Fibroblast of the aortic adventitia (primary cell): ENCODE data around the gene RBP4. TPM values are rescaled to one million over a fixed set of nuclear protein-coding genes. Genes with fewer than 3 reads are reported as not detected.

Experiments used
- DNase-seq: peaks from one replicate; pipeline ENCODE4 v3.0.0-alpha.2; 2010; ENCODE audit warnings: low read depth
- H3K4me3 ChIP-seq: 2 replicates; pipeline ENCODE4 v1.5.1; 2011; ENCODE audit warnings: low read depth, mild to moderate bottlenecking, control low read depth, low read length, moderate library complexity
- total RNA-seq: library from RNA; depleted of rRNA; stranded (reverse); fragments of >200 nt; gene quantifications from 2 replicates; pipeline ENCODE4 v1.2.3, GENCODE V29; 2012; ENCODE audit warnings: low replicate concordance
- TF ChIP-seq, protein P1 (sequence below): IDR thresholded peaks from 2 replicates; pipeline ENCODE4 v1.5.1; 2011; ENCODE audit warnings: mild to moderate bottlenecking, low read length, control low read depth, inconsistent platforms; ENCODE audit not compliant: insufficient read depth

RBP4 gene
- total RNA-seq, 1 donor = 1.9 TPM

DNA sequence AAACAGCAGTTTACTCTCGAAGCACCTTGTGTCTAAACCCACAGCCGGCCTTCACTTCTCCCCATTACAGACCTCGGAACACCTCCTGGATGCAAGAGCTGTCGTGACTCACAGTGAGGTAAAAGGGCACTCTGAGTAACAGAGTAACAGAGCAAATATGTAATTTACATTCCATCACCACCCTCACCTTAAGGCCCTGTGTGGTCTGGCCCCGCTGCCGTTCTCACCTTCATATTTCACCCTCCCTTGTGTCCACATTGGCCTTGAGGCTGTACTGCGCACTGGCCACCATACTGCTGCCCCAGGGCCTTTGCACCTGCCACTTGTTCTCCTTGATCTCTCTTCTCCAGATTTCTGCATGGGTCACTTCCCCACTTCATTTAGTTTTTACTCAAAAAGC lies 21.9 kb downstream of the RBP4 start:
- TF ChIP-seq, protein P1, sequence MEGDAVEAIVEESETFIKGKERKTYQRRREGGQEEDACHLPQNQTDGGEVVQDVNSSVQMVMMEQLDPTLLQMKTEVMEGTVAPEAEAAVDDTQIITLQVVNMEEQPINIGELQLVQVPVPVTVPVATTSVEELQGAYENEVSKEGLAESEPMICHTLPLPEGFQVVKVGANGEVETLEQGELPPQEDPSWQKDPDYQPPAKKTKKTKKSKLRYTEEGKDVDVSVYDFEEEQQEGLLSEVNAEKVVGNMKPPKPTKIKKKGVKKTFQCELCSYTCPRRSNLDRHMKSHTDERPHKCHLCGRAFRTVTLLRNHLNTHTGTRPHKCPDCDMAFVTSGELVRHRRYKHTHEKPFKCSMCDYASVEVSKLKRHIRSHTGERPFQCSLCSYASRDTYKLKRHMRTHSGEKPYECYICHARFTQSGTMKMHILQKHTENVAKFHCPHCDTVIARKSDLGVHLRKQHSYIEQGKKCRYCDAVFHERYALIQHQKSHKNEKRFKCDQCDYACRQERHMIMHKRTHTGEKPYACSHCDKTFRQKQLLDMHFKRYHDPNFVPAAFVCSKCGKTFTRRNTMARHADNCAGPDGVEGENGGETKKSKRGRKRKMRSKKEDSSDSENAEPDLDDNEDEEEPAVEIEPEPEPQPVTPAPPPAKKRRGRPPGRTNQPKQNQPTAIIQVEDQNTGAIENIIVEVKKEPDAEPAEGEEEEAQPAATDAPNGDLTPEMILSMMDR = no peak
- H3K4me3 ChIP-seq = no peak overlapping the region
- no peak for DNase-seq

DNA sequence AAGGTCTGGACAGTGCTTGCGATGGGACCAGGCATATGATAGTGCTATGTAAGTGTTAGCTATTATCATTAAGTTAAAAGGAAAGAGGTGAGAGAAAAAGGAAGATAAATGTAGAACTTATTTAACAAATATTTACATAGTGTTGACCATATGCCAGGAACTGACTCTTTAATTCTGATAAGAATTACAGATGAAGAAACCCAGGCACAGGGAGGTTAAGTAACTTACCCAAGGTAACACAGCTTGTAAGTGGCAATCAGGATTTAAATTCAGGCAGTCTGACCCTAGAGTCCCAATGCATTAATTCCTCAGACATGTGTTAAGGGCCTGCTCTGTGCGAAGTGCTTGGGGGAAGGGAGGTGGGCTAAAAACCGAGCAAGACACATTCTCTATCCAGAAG lies 23.5 kb downstream of the RBP4 start:
- TF ChIP-seq, protein P1 = no peak
- no peak for DNase-seq
- no peak overlapping the region for H3K4me3 ChIP-seq

DNA sequence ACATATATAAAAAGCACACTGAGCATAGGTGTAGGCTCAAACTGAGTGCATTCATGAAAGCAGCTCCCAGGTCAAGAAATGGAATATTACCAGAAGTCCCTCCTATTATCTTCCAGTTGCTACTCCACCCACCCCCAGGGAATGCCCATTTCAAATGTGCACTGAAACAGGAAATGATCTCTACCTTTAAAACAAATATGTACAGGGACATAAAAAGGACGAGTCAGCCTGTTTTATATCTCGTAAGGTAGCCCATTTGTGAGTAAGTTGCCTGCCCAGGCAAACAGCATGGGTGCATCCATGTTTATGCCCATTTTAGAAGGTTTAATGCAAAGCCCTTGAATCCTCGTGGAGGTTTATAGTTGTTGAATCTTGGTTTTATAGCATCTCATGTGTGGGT lies 24.1 kb downstream of the RBP4 start:
- TF ChIP-seq, protein P1 = no peak
- no peak for DNase-seq
- no peak overlapping the region for H3K4me3 ChIP-seq

DNA sequence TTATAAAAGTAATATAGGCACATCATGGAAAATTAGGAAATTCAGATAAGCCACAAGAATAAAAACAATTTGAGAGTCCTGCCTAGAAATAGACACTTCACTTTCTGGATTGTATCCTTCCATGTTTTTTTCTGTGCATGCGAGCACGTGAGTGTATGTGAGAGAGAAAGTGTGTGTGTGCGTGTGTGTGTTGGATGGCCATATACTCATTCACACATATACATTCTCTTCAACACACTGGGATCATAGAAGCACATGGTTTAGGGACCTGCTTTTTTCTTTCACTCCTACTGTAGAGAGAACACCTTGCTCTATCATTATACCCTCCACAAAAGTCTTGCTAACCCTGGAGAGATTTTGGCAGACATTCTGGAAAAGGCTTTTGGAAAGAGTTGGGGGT lies 27.1 kb downstream of the RBP4 start:
- H3K4me3 ChIP-seq = no peak overlapping the region
- TF ChIP-seq, protein P1 = no peak
- DNase-seq = no peak

DNA sequence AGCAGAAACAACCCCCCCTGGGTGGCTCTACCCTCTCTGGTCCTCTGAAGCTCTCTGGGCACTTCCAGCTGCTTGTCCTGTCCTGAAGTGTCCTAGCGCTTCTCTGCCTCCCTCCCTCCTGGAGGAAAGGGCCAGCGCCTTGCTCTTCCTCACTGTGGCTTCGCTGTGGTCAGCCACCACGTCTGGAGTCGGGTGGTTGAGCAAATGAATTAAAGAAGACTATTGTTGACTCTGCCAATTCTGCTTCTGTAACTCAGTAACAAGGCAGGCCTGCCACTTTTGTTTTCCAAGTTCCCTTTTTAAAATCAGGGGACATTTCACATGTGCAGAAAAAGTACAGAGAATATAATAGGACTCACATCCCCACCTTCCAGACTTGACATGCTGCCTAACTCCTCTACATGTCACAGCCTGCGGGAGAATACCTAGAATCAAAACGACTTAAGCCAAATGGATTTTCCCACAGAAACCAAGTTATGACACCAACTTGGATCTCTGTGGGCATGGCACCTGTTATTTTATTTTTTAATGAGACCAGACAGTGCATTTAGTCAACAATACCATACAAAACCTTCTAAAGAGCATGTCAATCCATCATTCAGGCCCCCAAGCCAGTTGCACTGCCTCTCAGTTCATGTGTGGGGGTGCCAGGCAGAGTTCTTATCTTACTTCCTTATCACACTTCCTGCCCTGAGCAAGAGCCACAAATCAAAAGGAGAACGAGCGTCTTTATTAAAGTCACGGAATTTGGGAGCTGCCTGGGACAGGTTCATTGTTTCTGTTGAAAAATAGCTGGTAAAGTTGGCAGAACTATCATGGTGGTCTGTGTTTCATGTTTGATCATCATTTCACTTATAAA lies 27.8 kb downstream of the RBP4 start:
- DNase-seq = no peak
- TF ChIP-seq, protein P1 = no peak
- H3K4me3 ChIP-seq = no peak overlapping the region

DNA sequence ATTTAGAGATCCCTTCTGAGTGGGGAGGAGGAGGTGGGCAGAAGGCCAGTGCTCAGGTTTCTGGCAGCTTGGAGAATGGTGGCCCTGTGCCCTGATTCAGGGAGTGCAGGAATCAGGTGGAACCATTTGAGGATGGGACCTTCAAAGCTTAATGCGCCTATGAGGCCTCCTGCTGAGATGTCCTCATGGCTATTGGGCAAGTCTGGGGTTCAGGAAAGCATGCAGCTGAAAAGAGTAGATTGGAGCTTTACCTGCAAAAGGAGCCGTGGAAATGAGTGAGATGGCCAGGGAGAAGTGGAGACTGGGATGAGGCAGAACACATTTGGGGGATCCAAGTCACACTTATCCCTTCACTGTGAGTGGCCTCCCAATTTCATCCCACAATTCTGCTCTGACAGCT lies 28.4 kb downstream of the RBP4 start:
- H3K4me3 ChIP-seq = no peak overlapping the region
- no peak for DNase-seq
- TF ChIP-seq, protein P1 = no peak
